HL-60 (cell line): ENCODE data around the gene PPFIBP2.

ENCODE experiments used
- GABPA ChIP-seq: IDR thresholded peaks from 2 replicates; pipeline ENCODE4 v1.6.1; 2012; ENCODE audit warnings: low read depth
- POLR2AphosphoS5 ChIP-seq: IDR thresholded peaks from 2 replicates; pipeline ENCODE4 v1.6.1; 2012; ENCODE audit warnings: low read depth
- TF ChIP-seq, protein P1 (sequence below): IDR thresholded peaks from one replicate; pipeline ENCODE4 v1.5.1; 2011; ENCODE audit warnings: low read length, control low read depth, inconsistent platforms; ENCODE audit not compliant: insufficient read depth

DNA sequence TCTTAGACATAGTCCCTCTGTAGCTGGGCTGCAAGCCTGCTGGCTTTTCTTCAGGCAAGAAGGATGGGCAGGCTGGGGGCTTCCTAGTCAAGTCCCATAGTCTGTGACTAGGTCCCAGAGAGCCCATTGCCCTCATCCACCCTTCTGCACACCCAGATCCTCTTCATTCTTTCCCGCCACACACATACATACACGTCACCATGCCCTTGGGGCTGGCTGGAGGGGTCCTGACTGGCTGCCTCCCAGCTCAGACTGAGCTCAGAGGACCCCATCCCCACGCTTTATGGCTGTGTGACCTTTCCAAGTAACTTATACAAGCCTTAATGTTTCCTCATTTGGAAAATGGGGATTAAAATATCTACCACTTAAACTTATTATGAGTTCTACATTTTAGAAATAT lies 13.5 kb upstream of the PPFIBP2 start:
- TF ChIP-seq, protein P1, sequence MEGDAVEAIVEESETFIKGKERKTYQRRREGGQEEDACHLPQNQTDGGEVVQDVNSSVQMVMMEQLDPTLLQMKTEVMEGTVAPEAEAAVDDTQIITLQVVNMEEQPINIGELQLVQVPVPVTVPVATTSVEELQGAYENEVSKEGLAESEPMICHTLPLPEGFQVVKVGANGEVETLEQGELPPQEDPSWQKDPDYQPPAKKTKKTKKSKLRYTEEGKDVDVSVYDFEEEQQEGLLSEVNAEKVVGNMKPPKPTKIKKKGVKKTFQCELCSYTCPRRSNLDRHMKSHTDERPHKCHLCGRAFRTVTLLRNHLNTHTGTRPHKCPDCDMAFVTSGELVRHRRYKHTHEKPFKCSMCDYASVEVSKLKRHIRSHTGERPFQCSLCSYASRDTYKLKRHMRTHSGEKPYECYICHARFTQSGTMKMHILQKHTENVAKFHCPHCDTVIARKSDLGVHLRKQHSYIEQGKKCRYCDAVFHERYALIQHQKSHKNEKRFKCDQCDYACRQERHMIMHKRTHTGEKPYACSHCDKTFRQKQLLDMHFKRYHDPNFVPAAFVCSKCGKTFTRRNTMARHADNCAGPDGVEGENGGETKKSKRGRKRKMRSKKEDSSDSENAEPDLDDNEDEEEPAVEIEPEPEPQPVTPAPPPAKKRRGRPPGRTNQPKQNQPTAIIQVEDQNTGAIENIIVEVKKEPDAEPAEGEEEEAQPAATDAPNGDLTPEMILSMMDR = no peak
- TF ChIP-seq POLR2AphosphoS5 = no peak
- no peak for TF ChIP-seq GABPA
